Breast epithelium (tissue), 4 donors: ENCODE results near the gene TMEM150B. TPM values are rescaled to one million over a fixed set of nuclear protein-coding genes. Genes with fewer than 3 reads are reported as not detected.

Experiments used
- DNase-seq, 2 donors: peaks; one replicate each; pipeline ENCODE4 v3.0.0-alpha.2; 2019; ENCODE audit warnings: low spot score in 2 of 2
- H3K27ac ChIP-seq, 2 donors: fragments of 200-600 bp; sonication (generic) in 1 of 2; one replicate each; pipeline ENCODE4 v1.5.1; 2016 to 2019; ENCODE audit warnings: mild to moderate bottlenecking in 1 of 2
- H3K27me3 ChIP-seq, 2 donors: fragments of 200-600 bp; sonication (generic) in 1 of 2; one replicate each; pipeline versions ENCODE4 v1.5.1 to v1.6.0; 2017 to 2019; ENCODE audit warnings: control low read depth in 1 of 2, mild to moderate bottlenecking in 1 of 2
- H3K36me3 ChIP-seq: fragments of 200-600 bp; one replicate; pipeline ENCODE4 v1.5.1; 2019
- H3K4me1 ChIP-seq, 2 donors: fragments of 200-600 bp; sonication (generic); one replicate each; pipeline ENCODE4 v1.5.1; 2016 to 2019; ENCODE audit warnings: control low read depth in 1 of 2
- H3K4me3 ChIP-seq, 3 donors: fragments of 200-600 bp; sonication (generic); 1 replicate in 2 of 3; 2 replicates in 1 of 3; pipeline ENCODE4 v1.5.1; 2016 to 2019; ENCODE audit warnings: mild to moderate bottlenecking in 3 of 3, moderate library complexity in 2 of 3
- H3K9me3 ChIP-seq, 2 donors: fragments of 200-600 bp; sonication (generic) in 1 of 2; one replicate each; pipeline ENCODE4 v1.5.1; 2016 to 2019; ENCODE audit warnings: control low read depth in 1 of 2
- CTCF ChIP-seq, 3 donors: fragments of 450-650 bp; IDR thresholded peaks; one replicate each; pipeline ENCODE4 v1.5.1; 2016 to 2017; ENCODE audit warnings: antibody characterized with exemption in 3 of 3, mild to moderate bottlenecking in 3 of 3, moderate library complexity in 3 of 3
- POLR2A ChIP-seq: fragments of 450-650 bp; IDR thresholded peaks from one replicate; pipeline ENCODE4 v1.6.1; 2016; ENCODE audit warnings: antibody characterized with exemption, mild to moderate bottlenecking, moderate library complexity
- POLR2AphosphoS5 ChIP-seq, 3 donors: sonication (generic); formaldehyde crosslinking; IDR thresholded peaks; one replicate each; pipeline ENCODE4 v1.6.1; 2017; ENCODE audit warnings: antibody characterized with exemption in 3 of 3
- intact Hi-C: fragments of 100-400 bp; cut with DNase I; formaldehyde crosslinking; loops from one replicate; pipeline ENCODE4 v1.15.1; 2023; ENCODE audit warnings: low total_unique reads
- total RNA-seq, 3 donors: library from RNA; depleted of rRNA; stranded (reverse); fragments of >200 nt; gene quantifications; one replicate each; pipeline ENCODE4 v1.1.0, GENCODE V29; 2016

The TMEM150B gene
- total RNA-seq, 3 donors from 2014 or later, result 1.6 to 11.8 (median 3.1) TPM

DNA sequence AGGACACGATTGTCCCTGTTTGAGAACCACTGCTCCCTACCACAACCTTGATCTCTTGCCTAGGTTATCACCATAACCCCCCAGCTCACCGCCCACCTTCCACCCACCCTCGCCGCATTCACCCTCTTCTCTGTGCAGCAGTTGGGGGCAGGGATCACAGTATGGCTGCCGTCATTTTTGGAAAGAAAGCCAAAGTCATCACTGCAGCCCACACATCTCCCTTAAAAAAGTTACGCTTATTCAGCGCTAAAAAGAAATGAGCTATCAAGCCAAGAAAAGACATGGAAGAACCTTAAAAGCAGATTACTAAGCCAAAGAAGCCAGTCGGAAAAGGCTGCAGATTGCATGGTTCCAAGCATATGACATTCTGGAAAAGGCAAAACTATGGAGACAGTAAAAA lies 55.8 kb downstream of the TMEM150B start:
- Histone ChIP-seq H3K9me3 (no peaks in the 10 kb centered on the region), H3K36me3 (no peaks in the 10 kb centered on the region), H3K27ac (no peak overlapping the region), H3K4me1 (no peaks in the 10 kb centered on the region), H3K4me3 (no peak overlapping the region), H3K27me3 (no peaks in the 10 kb centered on the region)
- TF ChIP-seq POLR2AphosphoS5 (IDR thresholded peaks at IDR 0.05) (no peak), POLR2A (no peak), CTCF (IDR thresholded peaks at IDR 0.05) (no peak)
- no peak for DNase-seq
- intact Hi-C loops, result no loop called here

- Histone ChIP-seq H3K36me3 (no peaks in the 10 kb centered on the region), H3K4me3 (no peak overlapping the region), H3K9me3 (no peaks in the 10 kb centered on the region), H3K4me1 (no peaks in the 10 kb centered on the region), H3K27ac (no peak overlapping the region), H3K27me3 (no peaks in the 10 kb centered on the region)
- intact Hi-C loops, result no loop called here
- TF ChIP-seq POLR2A (no peak), POLR2AphosphoS5 (IDR thresholded peaks at IDR 0.05) (no peak), CTCF (IDR thresholded peaks at IDR 0.05) (no peak)
- DNase-seq, result no peak
Observed at GRCh38 chr19:55266840-55267239, 58.3 kb downstream of the TMEM150B start.

- intact Hi-C loops, result no loop called here
- no peak for DNase-seq
- Histone ChIP-seq H3K27me3 (no peaks in the 10 kb centered on the region), H3K4me1 (no peaks in the 10 kb centered on the region), H3K36me3 (no peaks in the 10 kb centered on the region), H3K9me3 (no peaks in the 10 kb centered on the region), H3K27ac (no peak overlapping the region), H3K4me3 (no peak overlapping the region)
- TF ChIP-seq CTCF (IDR thresholded peaks at IDR 0.05), result no peak
- no peak for TF ChIP-seq POLR2A
- no peak for TF ChIP-seq POLR2AphosphoS5 (IDR thresholded peaks at IDR 0.05)
Observed at GRCh38 chr19:55266404-55266803, 58.7 kb downstream of the TMEM150B start.

GRCh38 chr19:55265723-55266386 lies 59.3 kb downstream of the TMEM150B start:
- no peak overlapping the region for H3K27ac ChIP-seq
- no peaks in the 10 kb centered on the region for H3K4me1 ChIP-seq
- H3K9me3 ChIP-seq, result no peaks in the 10 kb centered on the region
- no peak for DNase-seq
- no peak for TF ChIP-seq POLR2AphosphoS5 (IDR thresholded peaks at IDR 0.05)
- TF ChIP-seq CTCF (IDR thresholded peaks at IDR 0.05), result no peak
- TF ChIP-seq POLR2A, result no peak
- intact Hi-C loops, result no loop called here
- H3K36me3 ChIP-seq, result no peaks in the 10 kb centered on the region
- no peak overlapping the region for H3K4me3 ChIP-seq
- no peaks in the 10 kb centered on the region for H3K27me3 ChIP-seq

DNA sequence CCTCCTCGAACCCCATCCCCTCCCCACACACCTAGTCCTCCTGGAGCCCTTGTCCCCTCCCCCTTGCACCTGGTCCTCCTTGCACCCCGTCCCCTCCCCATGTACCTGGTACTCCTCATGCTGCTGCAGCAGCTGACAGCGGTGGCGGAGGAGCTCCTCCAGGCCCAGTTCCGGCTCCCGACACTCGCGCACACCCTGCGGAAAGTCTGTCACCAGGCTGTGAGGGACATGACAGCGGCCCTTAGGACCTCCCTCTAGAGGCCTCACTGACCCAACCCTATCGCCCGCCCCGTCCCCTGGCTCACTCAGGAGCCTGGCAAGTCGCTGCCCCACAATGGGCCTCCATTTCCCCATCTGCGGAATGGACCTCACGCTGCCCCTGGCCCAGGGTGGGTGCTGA lies 60.0 kb downstream of the TMEM150B start:
- no peak overlapping the region for H3K4me3 ChIP-seq
- H3K4me1 ChIP-seq, result peaks cover 0 to under 1% of the 10 kb centered on the region in 2 donors
- TF ChIP-seq POLR2A, result no peak
- no peak for TF ChIP-seq POLR2AphosphoS5 (IDR thresholded peaks at IDR 0.05)
- TF ChIP-seq CTCF (IDR thresholded peaks at IDR 0.05), result no peak
- intact Hi-C loops, result no loop called here
- no peaks in the 10 kb centered on the region for H3K27me3 ChIP-seq
- H3K9me3 ChIP-seq, result no peaks in the 10 kb centered on the region
- H3K27ac ChIP-seq, result no peak overlapping the region
- no peak for DNase-seq
- no peaks in the 10 kb centered on the region for H3K36me3 ChIP-seq
